HL-60 (cell line): Measurements from ENCODE around the gene PFDN2.

ENCODE experiments used
- DNase-seq, 2 experiments: peaks; one replicate each; pipeline ENCODE4 v3.0.0-alpha.2; 2010 to 2020; ENCODE audit warnings: low read depth in 1 of 2, low spot score in 1 of 2
- H3K27ac ChIP-seq: fragments of 250-450 bp; sonication (Bioruptor Pico); replicated peaks from 2 replicates; pipeline ENCODE4 v1.5.1; 2020; ENCODE audit warnings: mild to moderate bottlenecking, moderate library complexity
- H3K27me3 ChIP-seq: fragments of 250-450 bp; sonication (Bioruptor Pico); 2 replicates; pipeline ENCODE4 v1.5.1; 2021; ENCODE audit warnings: mild to moderate bottlenecking, moderate library complexity; ENCODE audit not compliant: insufficient read depth, poor library complexity, severe bottlenecking
- H3K4me3 ChIP-seq: replicated peaks from 2 replicates; pipeline ENCODE4 v1.5.1; 2011; ENCODE audit warnings: mild to moderate bottlenecking, control low read depth, low read length; ENCODE audit not compliant: insufficient read depth
- CTCF ChIP-seq: IDR thresholded peaks from one replicate; pipeline ENCODE4 v1.5.1; 2011; ENCODE audit warnings: low read length, control low read depth, inconsistent platforms; ENCODE audit not compliant: insufficient read depth
- GABPA ChIP-seq: IDR thresholded peaks from 2 replicates; pipeline ENCODE4 v1.6.1; 2012; ENCODE audit warnings: low read depth
- POLR2AphosphoS5 ChIP-seq: IDR thresholded peaks from 2 replicates; pipeline ENCODE4 v1.6.1; 2012; ENCODE audit warnings: low read depth
- REST ChIP-seq: IDR thresholded peaks from 2 replicates; pipeline ENCODE4 v1.6.1; 2012; ENCODE audit warnings: low read depth; ENCODE audit not compliant: insufficient replicate concordance
- SPI1 ChIP-seq: IDR thresholded peaks from 2 replicates; pipeline ENCODE4 v1.6.1; 2012; ENCODE audit warnings: low read depth, mild to moderate bottlenecking, borderline replicate concordance

Gene PFDN2

GRCh38 chr1:161054232-161054631 is 63.6 kb downstream of the PFDN2 start:
- TF ChIP-seq REST (no peak), SPI1 (no peak), POLR2AphosphoS5 (no peak), CTCF (no peak), GABPA (no peak)
- Histone ChIP-seq H3K27ac (no peak overlapping the region), H3K4me3 (no peak overlapping the region), H3K27me3 (no peaks in the 10 kb centered on the region)
- no peak for DNase-seq

DNA sequence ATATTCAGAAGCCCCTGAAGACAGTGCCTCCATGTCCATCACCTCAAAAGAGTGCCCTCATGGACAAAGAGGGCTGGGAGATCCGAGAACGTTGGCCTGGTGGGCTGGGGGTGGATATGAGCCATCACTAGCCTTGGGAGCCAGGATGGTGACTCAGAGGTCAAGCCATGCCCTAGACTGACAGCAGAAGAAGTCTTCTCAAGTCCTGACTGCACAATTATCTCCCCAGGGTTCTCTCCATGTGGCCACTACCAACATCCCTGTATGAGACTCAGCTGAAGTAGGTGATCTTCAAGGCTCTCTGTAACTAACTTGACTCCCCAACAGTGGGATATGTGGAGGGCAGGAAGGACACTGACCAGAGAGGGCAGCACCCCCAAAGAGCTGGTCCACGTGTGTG is 64.9 kb downstream of the PFDN2 start:
- H3K27me3 ChIP-seq: no peaks in the 10 kb centered on the region
- no peak overlapping the region for H3K27ac ChIP-seq
- H3K4me3 ChIP-seq: no peak overlapping the region
- TF ChIP-seq GABPA (no peak), SPI1 (no peak), POLR2AphosphoS5 (no peak), REST (no peak), CTCF (no peak)
- DNase-seq: no peak

- no peak for TF ChIP-seq SPI1
- TF ChIP-seq CTCF: no peak
- TF ChIP-seq GABPA: no peak
- TF ChIP-seq REST: no peak
- TF ChIP-seq POLR2AphosphoS5: no peak
- no peak for DNase-seq
These were observed 66.6 kb downstream of the PFDN2 start for GRCh38 chr1:161051219-161051618.

More at GRCh38 chr1:161051219-161051618, 66.6 kb downstream of the PFDN2 start:
- Histone ChIP-seq H3K27me3 (no peaks in the 10 kb centered on the region), H3K27ac (no peak overlapping the region), H3K4me3 (no peak overlapping the region)
